RCC 7860 (cell line): ENCODE results near the gene HDHD5.

ENCODE experiments used
- DNase-seq: peaks from one replicate; pipeline ENCODE4 v3.0.0-alpha.2; 2015; ENCODE audit warnings: low spot score
- FAIRE-seq: peaks from 2 replicates; lab custom pipeline; 2012; peaks lifted over from hg19 to GRCh38; lab: Jason Lieb, UNC

Gene HDHD5

GRCh38 chr22:17158568-17159503 lies at the start of gene HDHD5:
Gene HDHD5, minus strand, starts transcription at chr22:17159277. Its CDS starts 26 bp downstream, at chr22:17159251.
- DNase-seq (peak; percentile 71), FAIRE-seq (no peak)

DNA sequence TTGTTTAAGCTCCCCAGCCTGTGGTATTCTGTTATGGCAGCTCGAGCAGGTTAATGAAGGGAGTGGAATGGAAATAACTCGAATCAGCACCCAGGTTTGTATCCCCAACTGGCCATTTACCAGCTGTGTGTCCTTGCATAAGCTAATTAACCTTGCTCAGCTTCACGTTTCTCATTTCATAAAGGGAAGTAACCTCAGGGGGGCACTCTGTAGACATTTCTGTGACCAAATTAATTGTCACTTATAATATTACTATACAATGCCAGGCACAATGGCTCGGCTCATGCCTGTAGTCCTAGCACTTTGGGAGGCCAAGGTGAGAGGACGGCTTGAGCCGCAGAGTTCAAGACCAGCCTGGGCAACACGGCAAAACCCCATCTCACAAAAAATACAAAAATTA lies 46.4 kb upstream of the HDHD5 start:
- DNase-seq = no peak
- FAIRE-seq = no peak

- no peak for FAIRE-seq
- no peak for DNase-seq
Measured at GRCh38 chr22:17201285-17201945, 42.3 kb upstream of the HDHD5 start.

- DNase-seq (no peak), FAIRE-seq (no peak)
Measured at GRCh38 chr22:17199003-17199731, 40.1 kb upstream of the HDHD5 start.

DNA sequence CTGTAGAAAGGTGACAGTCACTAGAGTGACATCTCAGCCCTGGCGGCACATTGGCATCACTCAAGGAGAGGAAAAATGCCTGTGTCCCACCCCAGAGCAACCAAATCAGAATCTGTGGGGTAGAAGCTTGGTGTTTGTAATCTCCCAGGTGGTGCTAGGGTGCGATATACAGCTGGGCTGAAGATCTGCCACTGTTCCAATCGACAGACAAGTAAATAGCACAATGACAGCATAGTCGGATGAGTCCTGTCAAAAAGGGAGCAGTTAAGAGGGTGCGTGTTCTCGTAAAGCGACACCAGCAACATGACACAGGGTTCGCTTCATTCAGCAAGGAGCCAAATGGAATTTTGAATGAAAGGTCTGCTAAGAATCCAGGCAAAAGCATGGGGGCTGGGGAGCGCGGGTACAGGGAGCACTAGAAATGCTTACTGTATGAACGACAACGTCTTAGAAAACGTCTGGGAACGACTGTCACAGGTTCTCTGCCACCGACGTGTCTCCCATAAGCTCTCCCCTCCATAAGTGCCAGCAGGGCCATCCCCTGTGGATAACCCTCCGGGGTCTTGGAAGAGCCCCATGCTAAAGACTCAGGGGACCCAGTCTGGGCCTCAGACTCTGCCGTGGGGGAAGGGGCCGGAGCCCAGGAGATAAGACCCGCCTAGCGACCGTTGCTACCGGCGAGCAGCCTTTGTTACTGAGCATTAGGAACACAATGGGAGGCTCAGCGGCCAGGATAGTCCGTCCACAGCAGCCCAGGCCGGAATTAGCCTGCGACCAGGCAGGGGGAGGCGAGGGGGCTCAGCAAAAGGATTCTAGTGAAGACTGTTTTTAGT lies 39.3 kb upstream of the HDHD5 start:
- DNase-seq = no peak
- FAIRE-seq = no peak

DNA sequence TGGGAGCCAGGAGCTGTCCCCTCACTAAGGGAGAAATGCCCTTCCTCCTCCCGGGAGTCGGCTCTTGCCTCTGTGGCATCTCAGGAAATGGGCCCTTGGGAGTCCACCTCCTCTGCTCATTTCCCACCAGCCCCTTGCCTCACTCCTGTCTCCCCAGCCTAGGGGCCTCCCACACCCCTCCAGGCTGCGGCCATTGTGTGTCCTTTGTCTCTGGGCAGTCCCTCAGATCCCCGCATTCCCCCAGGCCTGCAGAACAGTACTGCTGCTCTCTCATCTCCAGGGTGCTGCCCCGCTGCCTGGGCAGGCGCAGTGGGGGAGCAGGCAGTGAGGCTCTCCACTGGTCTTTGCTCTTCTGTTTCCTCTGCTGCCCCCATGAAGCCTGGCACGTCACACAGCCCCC lies 35.1 kb upstream of the HDHD5 start:
- DNase-seq (no peak), FAIRE-seq (no peak)

- no peak for FAIRE-seq
Measured at GRCh38 chr22:17192186-17192585, 33.1 kb upstream of the HDHD5 start.

DNA sequence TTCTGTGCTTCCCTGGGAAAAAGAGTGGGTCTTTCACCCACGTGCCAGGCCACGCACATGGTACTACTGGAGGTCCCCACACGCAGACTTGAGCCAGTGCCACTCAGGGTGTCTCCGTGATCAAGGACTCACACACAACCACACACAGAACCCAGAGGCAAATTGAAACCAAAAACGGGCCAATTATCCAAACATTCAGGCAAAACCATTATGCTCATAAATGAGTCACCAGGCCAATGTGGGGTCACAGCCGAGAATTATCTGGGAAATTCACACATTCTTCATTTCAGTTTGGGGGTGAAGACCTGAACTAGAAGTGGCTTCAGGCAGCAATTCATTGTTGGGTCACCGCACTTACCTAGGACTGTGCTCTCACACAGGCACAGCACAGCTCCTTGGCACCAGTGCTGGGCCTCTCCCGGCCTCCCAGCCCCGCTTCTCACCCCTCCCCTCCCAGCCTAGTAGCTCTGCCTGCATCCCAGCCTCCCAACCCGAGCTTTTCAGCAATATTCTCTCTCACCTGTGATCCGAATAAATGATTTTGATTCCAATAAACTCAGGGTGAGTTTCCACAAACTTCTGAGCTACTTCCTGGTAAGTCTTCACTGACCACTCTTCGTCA lies 32.2 kb upstream of the HDHD5 start:
- no peak for FAIRE-seq
- no peak for DNase-seq

More at GRCh38 chr22:17192186-17192585, 33.1 kb upstream of the HDHD5 start:
- no peak for DNase-seq

- FAIRE-seq (no peak), DNase-seq (no peak)
Measured at GRCh38 chr22:17190702-17191101, 31.6 kb upstream of the HDHD5 start.

- DNase-seq (no peak), FAIRE-seq (no peak)
Measured at GRCh38 chr22:17176715-17177114, 17.6 kb upstream of the HDHD5 start.

GRCh38 chr22:17172029-17172833 lies 13.2 kb upstream of the HDHD5 start:
- FAIRE-seq (no peak), DNase-seq (no peak)

DNA sequence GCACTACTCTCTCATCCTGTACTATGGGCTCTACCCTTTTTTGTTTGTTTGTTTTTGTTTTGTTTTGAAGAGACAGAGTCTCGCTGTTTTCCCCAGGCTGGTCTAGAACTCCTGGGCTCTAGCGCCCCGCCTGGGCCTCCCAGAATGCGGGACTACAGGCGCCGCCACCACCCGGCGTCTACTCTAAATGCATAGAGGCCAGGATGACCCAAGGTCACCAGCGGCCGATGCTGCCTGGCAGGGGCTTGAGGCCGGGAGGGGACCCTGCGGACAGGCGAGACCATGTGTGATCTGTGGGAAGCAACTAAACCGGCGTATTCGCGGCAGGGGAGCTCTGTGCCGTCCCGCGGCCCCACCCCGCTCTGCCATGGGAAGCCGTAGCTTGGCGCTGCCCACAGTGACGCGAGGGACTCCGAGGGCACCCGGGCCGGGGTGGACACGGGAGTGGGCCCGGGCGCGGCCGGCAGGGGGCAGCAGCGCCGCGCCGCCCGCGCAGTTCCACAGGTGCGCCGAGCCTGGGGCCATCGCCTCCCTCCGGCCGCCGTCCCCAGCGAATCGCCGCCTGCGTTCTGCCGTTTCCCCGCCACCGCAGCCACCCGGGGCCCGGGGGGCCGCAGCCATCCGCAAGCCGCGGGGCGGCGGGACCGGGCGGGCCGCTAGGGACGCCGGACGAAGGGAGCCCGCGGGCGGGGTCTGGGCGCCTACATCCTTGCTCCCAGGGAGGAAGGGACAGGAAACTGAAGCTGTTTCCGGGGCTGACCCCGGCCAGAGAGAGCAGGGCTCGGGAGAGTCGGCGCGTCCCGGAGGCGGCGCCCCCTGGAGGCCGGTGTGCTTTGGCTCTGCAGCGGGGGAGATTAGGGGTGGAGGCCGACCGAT lies 12.3 kb upstream of the HDHD5 start:
- no peak for FAIRE-seq
- peak; percentile 74 for DNase-seq

DNA sequence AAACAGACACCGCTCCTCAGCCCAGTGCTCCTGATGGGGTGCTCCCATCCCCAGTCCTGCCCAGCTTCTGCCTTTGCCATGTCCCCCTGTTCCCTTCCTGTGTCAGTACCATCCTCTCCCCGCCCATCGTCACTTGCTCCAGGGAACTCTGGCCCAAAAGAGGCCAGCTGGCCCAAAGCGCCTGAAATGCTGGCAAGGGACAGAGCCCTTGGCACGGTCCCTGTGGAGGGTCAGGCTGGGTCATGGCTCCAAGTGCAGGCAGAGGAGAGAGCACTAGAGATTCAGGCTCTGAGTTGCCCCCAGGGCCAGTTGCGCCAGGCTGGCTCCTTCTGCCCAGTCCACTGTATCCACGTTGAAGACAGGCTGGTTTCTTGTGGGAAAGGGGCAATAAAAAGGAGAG lies 8.4 kb upstream of the HDHD5 start:
- FAIRE-seq (no peak), DNase-seq (no peak)

DNA sequence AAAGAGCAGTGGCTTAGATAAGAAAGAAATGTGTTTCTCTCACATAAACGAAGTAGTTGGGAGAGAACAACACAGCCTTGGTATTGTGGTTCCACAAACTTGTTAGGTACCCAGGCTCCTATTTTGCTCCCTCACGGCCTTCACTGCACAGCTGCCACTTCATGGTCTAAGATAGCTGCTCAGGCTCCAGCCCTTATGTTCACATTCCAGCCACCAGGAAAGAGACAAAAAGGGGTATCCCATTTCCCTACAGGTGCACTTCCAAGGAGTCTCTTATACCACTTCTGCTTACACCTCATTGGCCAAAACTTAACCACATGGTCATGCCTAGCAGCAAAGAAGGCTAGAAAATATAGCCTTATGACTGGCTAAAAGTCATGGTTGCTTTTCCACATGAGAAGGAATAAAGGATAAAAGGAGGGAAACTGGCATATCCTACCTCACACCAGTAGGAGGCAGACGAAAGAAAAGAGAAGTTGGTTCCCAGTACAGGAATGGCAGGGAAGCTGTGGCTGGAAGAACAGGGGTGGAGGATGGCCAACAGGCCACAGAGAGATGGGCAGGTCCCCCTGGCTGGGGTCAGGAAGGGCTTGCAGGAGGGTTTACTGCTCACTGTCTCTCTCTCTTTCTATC lies 5.4 kb upstream of the HDHD5 start:
- no peak for FAIRE-seq
- no peak for DNase-seq

- FAIRE-seq (no peak), DNase-seq (no peak)
Measured at GRCh38 chr22:17162731-17163130, 3.7 kb upstream of the HDHD5 start.

DNA sequence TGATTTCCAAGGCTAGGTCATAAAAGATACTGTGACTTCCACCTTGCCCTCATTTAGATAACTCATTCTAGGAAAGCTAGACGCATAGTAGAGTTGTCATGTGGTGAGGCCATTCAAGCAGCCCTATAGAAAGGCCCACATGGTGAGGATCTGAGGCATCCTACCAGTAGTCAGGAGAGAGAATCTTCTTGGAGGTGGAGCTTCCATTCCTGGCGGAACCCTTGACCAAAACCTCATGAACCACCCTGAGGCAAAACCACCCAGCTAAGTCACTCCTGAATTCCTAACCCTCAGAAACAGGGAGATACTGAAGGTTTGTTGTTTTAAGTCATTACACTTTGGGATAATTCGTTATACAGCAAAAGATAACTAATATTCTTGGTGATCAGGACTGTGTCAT lies 2.9 kb upstream of the HDHD5 start:
- DNase-seq (no peak), FAIRE-seq (no peak)

DNA sequence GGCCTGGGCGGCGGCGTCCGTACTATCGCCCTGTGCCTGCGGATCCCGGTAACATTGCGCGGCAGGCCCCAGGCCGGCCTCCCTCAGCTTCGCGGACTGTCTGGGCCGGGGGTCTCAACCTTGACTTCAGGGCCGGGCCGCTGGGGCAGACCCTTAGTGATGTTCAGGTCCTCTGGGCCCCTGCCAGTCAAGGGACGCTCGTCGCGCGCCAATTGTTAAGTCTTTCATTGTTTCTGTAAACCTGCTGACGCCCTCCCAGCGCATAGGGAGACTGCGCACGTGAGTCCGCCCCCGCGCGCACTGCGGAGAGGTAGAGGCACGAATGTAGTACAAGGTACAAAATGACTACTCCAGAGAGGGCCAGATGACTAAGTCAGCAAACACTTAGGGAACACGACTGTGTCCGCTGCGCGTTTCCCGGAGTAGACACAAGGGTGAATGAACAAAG lies 451 bp upstream of the HDHD5 start:
- no peak for FAIRE-seq
- peak; percentile 38 for DNase-seq

GRCh38 chr22:17158176-17158567 lies 905 bp downstream of the HDHD5 start:
- DNase-seq = no peak
- no peak for FAIRE-seq
